ENCODE results near the gene ARSD.

Gene ARSD

DNA sequence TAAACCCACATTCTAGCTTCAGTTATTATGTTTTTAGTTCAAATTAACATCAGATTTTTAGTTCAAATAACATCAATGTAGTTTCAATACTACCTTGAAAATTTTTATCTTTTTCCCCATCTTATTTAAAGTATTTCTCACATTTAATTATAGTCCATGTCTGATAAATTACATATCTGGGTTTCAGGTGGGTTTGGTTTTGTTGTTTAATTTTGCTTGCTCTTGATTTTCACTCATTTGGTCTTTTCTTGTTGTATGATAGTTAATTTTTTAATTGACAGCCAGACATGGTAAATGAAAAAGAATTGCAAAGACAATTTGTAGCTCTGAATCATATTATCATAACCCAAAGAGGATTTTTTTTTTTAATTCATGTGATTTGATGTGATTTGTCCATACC lies 58.5 kb downstream of the ARSD start:
- H2AFZ ChIP-seq (ENCODE audit: low read depth, low read length) = no peak overlapping the region
- TF ChIP-seq, protein P1, sequence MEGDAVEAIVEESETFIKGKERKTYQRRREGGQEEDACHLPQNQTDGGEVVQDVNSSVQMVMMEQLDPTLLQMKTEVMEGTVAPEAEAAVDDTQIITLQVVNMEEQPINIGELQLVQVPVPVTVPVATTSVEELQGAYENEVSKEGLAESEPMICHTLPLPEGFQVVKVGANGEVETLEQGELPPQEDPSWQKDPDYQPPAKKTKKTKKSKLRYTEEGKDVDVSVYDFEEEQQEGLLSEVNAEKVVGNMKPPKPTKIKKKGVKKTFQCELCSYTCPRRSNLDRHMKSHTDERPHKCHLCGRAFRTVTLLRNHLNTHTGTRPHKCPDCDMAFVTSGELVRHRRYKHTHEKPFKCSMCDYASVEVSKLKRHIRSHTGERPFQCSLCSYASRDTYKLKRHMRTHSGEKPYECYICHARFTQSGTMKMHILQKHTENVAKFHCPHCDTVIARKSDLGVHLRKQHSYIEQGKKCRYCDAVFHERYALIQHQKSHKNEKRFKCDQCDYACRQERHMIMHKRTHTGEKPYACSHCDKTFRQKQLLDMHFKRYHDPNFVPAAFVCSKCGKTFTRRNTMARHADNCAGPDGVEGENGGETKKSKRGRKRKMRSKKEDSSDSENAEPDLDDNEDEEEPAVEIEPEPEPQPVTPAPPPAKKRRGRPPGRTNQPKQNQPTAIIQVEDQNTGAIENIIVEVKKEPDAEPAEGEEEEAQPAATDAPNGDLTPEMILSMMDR (IDR thresholded peaks at IDR 0.05; ENCODE audit: borderline replicate concordance, extremely low read depth, low read length, poor library complexity, severe bottlenecking) = no peak
- TF ChIP-seq EZH2 (IDR thresholded peaks at IDR 0.05; ENCODE audit: borderline replicate concordance, low read depth, low read length, severe bottlenecking) = no peak
- no peaks in the 10 kb centered on the region for H3K27me3 ChIP-seq (ENCODE audit: insufficient read depth, low read length, poor library complexity)
- H3K9ac ChIP-seq (ENCODE audit: low read depth, low read length) = no peak overlapping the region
- no peaks in the 10 kb centered on the region for H3K4me1 ChIP-seq (ENCODE audit: insufficient read depth, low read length)
- no peaks in the 10 kb centered on the region for H4K20me1 ChIP-seq (ENCODE audit: insufficient read depth, low read length)
- no peak overlapping the region for H3K27ac ChIP-seq (ENCODE audit: low read length)
- H3K4me3 ChIP-seq (ENCODE audit: low read depth in 1 of 2, low read length in 2 of 2) = no peak overlapping the region
- H3K9me3 ChIP-seq (ENCODE audit: insufficient read depth, low read length, severe bottlenecking) = no peaks in the 10 kb centered on the region
- H3K4me2 ChIP-seq (ENCODE audit: insufficient read depth, low read length) = no peak overlapping the region
- H3K79me2 ChIP-seq (ENCODE audit: insufficient read depth, low read length) = no peaks in the 10 kb centered on the region
- ATAC-seq (ENCODE audit: insufficient read depth, low read depth) (no peak), DNase-seq (no peak)
- no peaks in the 10 kb centered on the region for H3K36me3 ChIP-seq (ENCODE audit: insufficient read depth, low read length)

- DNase-seq (no peak), ATAC-seq (ENCODE audit: insufficient read depth, low read depth) (no peak)
- no peak for TF ChIP-seq EZH2 (IDR thresholded peaks at IDR 0.05; ENCODE audit: borderline replicate concordance, low read depth, low read length, severe bottlenecking)
- TF ChIP-seq, protein P1 (IDR thresholded peaks at IDR 0.05; ENCODE audit: borderline replicate concordance, extremely low read depth, low read length, poor library complexity, severe bottlenecking) = no peak
- Histone ChIP-seq H3K4me2 (ENCODE audit: insufficient read depth, low read length) (no peak overlapping the region), H3K27ac (ENCODE audit: low read length) (no peak overlapping the region), H3K9me3 (ENCODE audit: insufficient read depth, low read length, severe bottlenecking) (no peaks in the 10 kb centered on the region), H3K4me1 (ENCODE audit: insufficient read depth, low read length) (no peaks in the 10 kb centered on the region), H3K9ac (ENCODE audit: low read depth, low read length) (no peak overlapping the region), H3K27me3 (ENCODE audit: insufficient read depth, low read length, poor library complexity) (no peaks in the 10 kb centered on the region), H2AFZ (ENCODE audit: low read depth, low read length) (no peak overlapping the region), H4K20me1 (ENCODE audit: insufficient read depth, low read length) (no peaks in the 10 kb centered on the region), H3K4me3 (ENCODE audit: low read depth in 1 of 2, low read length in 2 of 2) (no peak overlapping the region), H3K36me3 (ENCODE audit: insufficient read depth, low read length) (no peaks in the 10 kb centered on the region), H3K79me2 (ENCODE audit: insufficient read depth, low read length) (no peaks in the 10 kb centered on the region)
These were observed 61.9 kb downstream of the ARSD start for GRCh38 chrX:2867206-2867605.

GRCh38 chrX:2863646-2864045 lies 65.5 kb downstream of the ARSD start:
- Histone ChIP-seq H3K4me3 (ENCODE audit: low read depth in 1 of 2, low read length in 2 of 2) (no peak overlapping the region), H3K4me2 (ENCODE audit: insufficient read depth, low read length) (no peak overlapping the region), H3K27me3 (ENCODE audit: insufficient read depth, low read length, poor library complexity) (no peaks in the 10 kb centered on the region), H2AFZ (ENCODE audit: low read depth, low read length) (no peak overlapping the region), H3K79me2 (ENCODE audit: insufficient read depth, low read length) (no peaks in the 10 kb centered on the region), H4K20me1 (ENCODE audit: insufficient read depth, low read length) (no peaks in the 10 kb centered on the region), H3K9me3 (ENCODE audit: insufficient read depth, low read length, severe bottlenecking) (no peaks in the 10 kb centered on the region), H3K9ac (ENCODE audit: low read depth, low read length) (no peak overlapping the region), H3K36me3 (ENCODE audit: insufficient read depth, low read length) (no peaks in the 10 kb centered on the region), H3K4me1 (ENCODE audit: insufficient read depth, low read length) (no peaks in the 10 kb centered on the region), H3K27ac (ENCODE audit: low read length) (no peak overlapping the region)
- TF ChIP-seq, protein P1 (IDR thresholded peaks at IDR 0.05; ENCODE audit: borderline replicate concordance, extremely low read depth, low read length, poor library complexity, severe bottlenecking) = no peak
- TF ChIP-seq EZH2 (IDR thresholded peaks at IDR 0.05; ENCODE audit: borderline replicate concordance, low read depth, low read length, severe bottlenecking) = no peak
- DNase-seq (no peak), ATAC-seq (ENCODE audit: insufficient read depth, low read depth) (no peak)

DNA sequence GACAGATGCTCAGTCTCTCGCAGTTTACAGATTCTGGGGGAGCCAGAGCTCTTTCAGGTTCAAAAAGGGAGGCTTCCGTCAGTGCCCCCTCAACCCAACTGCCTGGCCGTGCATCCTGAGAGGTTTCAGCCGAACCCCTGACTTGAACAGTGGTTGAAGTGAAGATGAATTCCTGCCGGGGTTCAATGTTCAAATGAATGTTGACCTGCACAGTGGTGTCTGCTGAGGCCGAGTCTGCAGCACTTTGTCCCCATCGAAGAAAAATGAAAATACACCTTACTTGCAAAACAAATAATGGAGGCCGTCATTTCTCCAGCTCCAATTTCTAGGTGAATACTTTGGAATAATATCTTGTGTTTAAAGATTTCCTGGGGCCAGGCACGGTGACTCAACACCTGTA lies 66.7 kb downstream of the ARSD start:
- ATAC-seq (ENCODE audit: insufficient read depth, low read depth) (no peak), DNase-seq (no peak)
- Histone ChIP-seq H3K4me2 (ENCODE audit: insufficient read depth, low read length) (no peak overlapping the region), H2AFZ (ENCODE audit: low read depth, low read length) (no peak overlapping the region), H3K4me1 (ENCODE audit: insufficient read depth, low read length) (no peaks in the 10 kb centered on the region), H3K9me3 (ENCODE audit: insufficient read depth, low read length, severe bottlenecking) (no peaks in the 10 kb centered on the region), H3K4me3 (ENCODE audit: low read depth in 1 of 2, low read length in 2 of 2) (no peak overlapping the region), H4K20me1 (ENCODE audit: insufficient read depth, low read length) (no peaks in the 10 kb centered on the region), H3K27me3 (ENCODE audit: insufficient read depth, low read length, poor library complexity) (no peaks in the 10 kb centered on the region), H3K36me3 (ENCODE audit: insufficient read depth, low read length) (no peaks in the 10 kb centered on the region), H3K27ac (ENCODE audit: low read length) (no peak overlapping the region), H3K79me2 (ENCODE audit: insufficient read depth, low read length) (no peaks in the 10 kb centered on the region), H3K9ac (ENCODE audit: low read depth, low read length) (no peak overlapping the region)
- TF ChIP-seq, protein P1 (IDR thresholded peaks at IDR 0.05; ENCODE audit: borderline replicate concordance, extremely low read depth, low read length, poor library complexity, severe bottlenecking) = no peak
- TF ChIP-seq EZH2 (IDR thresholded peaks at IDR 0.05; ENCODE audit: borderline replicate concordance, low read depth, low read length, severe bottlenecking) = no peak

Measured in DND-41 (cell line).